Activated effector memory CD4-positive, alpha-beta T cell treated with Interleukin-2 at 50 U/mL for 16 hours (primary cell): Measurements from ENCODE around the gene S100A6.
"Not testable (repeated sequence)": the region's sequence is repeated elsewhere in the genome, so short reads cannot be mapped to it uniquely, and the experiment has no call there.

ENCODE experiments used
- DNase-seq: peaks from one replicate; pipeline ENCODE4 v3.0.0-alpha.2; 2020

Gene S100A6

DNA sequence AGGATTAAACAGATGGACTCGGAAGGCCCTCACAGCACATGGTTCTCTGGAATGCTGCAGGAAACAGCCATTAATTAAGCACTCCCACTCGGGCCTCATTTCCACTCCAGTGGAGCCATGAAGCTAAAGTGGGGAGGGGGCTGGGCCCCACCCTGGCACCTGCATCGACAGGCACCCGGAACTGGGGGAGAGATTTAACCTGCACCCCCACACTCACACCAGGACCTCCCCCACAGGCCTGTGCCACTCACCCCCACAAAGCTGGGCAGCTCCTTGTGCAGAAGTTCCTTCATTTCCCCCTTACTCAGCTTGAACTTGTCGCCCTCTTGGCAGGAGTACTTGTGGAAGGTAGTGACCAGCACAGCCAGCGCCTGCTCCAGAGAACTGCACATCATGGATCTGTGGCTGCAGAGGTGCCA is 27.7 kb upstream of the S100A6 start:
- DNase-seq: no peak

GRCh38 chr1:153562021-153562420 is 26.2 kb upstream of the S100A6 start:
- DNase-seq: not testable (repeated sequence)

DNA sequence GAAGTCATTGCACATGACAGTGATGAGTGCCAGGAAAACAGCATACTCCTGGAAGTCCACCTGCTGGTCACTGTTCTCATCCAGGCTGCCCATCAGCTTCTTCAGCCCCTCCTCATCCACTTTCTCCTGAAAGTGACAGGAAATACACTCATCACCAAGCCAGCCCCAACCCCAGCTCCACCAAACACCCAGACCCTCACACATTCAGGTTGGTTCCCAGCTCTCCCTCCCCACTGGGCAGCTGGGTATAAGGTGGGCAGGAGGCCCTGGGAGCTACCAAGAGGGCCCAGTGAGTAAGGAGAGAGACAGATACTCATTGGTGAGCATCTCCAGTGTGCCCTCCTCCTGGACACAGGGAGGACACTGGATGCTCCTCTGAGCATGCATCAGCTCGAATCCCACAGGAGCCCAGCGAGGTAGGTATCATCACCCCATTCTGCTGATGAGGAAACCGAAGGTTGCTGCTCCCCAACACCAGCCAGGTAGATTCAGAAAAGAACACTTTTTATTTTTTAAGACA is 25.7 kb upstream of the S100A6 start:
- no peak for DNase-seq

DNA sequence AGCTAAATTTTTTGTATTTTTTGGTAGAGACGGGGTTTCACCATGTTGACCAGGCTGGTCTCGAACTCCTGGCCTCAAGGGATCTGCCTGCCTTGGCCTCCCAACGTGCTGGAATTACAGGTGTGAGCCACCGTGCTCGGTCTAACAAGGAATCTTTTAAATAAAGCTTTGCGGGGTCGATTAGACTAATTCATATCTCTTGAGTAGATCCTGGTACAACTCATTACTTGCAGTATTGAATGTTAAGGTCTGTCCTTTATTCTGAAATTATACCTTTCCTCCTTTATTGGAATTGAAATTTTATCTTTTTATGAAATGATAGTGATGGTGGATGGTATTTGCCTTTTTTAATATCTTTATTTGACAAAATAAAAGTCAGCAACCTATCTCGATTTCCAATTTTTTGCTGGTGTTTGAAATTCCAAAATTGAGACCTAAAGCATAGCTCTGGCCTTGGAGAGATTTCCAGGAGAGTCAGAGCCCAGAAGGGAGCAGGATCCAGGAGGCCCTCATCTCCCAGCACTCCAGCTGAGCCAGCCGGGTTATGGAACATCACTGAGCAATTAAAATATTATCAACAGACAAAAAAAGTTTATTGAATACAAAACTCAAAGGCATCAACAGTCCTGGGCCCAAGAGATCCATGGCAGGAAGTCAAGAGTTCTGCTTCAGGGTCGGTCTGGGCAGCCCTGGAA is 25.1 kb upstream of the S100A6 start:
- no peak for DNase-seq

DNA sequence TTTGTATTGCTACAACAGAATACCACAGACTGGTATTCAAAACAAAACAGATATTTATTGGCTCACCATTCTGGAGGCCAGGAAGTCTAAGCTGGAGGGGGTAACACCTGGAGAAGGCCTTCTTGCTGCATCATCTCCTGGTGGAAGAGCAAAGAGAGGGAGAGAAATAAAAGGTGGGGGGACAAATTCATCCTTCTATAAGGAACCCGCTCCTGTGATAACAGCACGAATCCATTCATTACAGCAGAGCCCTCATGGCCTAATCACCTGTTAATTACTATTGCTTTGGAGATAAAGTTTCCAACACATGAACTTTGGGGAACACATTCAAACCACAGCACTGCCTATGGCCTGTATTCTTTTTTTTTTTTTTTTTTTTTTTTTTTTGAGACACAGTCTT is 24.4 kb upstream of the S100A6 start:
- DNase-seq: no peak

- DNase-seq: no peak
These were observed 22.1 kb upstream of the S100A6 start for GRCh38 chr1:153557877-153558276.

DNA sequence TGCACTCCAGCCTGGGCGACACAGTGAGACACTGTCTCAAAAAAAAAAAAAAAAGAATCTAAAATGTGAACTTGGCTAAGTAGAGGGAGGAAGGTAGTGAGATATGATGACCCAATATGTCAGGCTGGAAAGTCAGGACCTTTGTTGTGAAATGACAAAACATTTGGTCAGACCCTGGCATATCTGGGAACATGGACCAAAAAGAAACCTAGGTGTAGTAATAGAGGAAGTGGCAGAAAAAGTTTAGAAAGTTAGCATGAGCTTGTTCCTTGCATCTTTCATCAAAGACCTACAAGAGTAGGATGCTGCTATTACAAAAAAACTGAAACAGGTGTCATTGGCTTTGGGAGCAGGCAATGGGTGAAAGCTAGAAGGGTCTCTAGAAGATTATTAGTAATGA is 20.6 kb upstream of the S100A6 start:
- DNase-seq: no peak

DNA sequence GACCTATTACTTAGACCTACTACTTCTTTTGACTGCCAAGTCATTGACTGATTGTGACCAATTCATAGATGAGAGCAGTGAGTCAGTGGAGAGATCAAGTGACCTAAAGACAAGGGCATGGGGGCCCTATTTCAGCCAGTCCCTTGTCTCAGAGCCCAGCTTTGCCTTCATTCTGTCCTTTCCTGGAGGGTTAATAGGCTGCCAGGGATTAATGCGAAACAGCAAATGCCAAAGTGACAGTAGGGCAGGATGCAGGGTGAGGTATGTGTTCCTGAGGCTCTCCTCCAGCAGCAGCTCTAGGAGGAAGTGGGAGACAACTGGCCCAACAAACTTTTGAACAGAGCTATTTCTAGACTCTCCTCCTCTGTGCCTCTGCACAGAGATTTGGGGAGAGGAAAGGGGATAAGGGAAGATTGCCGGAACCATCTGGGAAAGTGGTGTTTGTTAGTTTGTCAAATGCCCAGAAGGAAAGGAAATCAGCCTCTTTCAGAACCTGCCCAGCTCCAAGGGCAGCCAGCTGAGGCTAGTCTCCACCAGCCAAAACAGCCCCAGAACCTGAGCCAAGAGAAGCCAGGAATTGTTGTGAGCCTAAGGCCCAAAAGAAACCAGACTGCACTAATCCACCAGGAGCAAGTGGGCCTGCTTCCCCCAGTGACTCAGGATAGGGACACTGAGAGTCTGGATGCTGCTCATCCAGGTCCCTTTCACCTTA is 18.2 kb upstream of the S100A6 start:
- no peak for DNase-seq

GRCh38 chr1:153553096-153553495 is 17.3 kb upstream of the S100A6 start:
- no peak for DNase-seq

GRCh38 chr1:153552335-153552734 is 16.5 kb upstream of the S100A6 start:
- no peak for DNase-seq

- DNase-seq: no peak
These were observed 15.2 kb upstream of the S100A6 start for GRCh38 chr1:153550827-153551500.

GRCh38 chr1:153550398-153550758 is 14.6 kb upstream of the S100A6 start:
- DNase-seq: no peak

GRCh38 chr1:153549741-153550397 is 14.1 kb upstream of the S100A6 start:
- no peak for DNase-seq

DNA sequence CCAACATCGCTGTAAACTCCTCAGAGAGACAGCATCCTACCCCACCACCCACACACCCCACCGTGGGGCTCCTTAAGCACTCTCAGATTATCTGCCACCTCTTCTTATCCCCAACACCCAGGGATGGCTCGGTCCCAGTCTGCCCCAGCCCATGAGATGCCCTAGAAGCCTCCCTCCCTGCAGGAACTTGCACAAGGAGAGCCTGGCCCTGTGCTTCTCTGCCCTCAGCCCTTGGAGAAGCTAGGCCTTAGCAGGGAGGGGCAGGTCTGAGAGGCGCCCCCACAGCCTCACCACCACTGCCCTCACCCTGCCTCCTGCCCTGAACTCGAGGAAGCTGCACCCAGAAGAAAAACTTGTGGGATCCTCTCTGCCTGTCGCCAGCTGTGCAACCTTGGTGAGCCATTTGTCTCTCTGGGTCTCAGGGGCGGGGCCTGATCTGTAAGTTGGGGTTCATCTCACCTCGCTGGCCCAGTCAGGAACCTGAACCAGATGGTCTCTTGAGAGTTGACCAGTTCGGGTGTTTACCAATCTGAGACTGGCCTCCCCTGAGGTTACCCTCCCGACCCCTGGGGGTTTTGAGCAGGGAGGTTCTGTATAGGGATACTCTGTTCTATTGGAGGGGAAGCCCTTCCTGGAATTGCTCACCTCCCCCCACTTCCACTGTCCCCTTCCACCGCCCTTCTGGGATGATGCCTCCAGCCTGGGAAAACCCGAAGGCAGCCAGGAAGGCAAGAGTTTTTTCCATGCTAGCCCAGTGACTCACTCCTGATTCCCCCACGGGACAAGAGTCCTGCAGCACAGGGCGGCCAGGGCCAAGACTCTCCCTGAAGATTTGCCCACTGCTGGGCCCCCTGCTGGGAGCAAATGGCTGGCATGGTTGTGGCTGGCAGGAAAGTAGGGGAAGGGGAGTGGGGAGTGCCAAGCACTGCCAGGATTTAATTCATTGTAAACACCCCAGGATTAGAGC is 13.2 kb upstream of the S100A6 start, which contains the start of gene S100A3:
Gene S100A3, minus strand, starts transcription at position 537 of the 967 bp plus-strand sequence. CDS start 773 bp downstream, outside the sequence.
- DNase-seq: no peak

- DNase-seq: no peak
These were observed 12.1 kb upstream of the S100A6 start for GRCh38 chr1:153547560-153548551.

DNA sequence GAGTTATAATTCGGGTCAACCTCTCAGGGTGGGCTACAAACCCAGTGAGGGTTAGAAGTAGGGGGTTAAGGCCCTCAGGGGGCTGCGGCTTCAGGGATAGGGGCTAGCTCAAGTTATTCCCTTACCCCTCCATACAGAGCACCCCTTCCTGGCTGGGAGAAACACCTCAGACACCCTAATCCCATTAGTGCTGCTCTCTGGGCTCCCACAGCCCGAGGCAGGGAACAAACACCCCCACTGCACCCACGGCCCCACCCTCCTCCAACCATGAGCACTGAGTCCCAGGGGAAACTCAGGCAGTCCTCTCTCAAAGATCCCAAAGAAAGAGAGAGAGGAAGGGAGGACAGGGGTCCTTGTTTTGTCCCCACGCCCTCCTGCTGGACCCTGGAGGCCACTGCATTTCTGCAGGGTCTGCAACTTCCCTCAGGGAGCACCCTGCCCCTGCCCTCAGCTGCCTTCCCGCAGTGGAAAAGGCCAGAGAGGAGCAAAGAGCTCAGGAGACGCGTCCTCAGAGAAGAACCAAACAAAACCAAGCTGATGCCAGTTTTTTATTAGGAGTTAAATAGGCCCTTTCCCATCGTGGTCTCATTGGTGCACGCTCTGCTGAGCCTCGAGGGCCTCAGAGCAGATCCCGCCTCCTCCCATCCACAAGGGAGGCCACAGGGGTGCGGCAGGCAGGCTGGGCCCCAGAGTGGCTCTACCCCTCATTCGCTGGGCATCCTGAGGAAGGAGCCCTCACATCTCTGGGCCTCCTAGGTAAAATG is 11.2 kb upstream of the S100A6 start:
- DNase-seq: no peak

- DNase-seq: no peak
These were observed 10.6 kb upstream of the S100A6 start for GRCh38 chr1:153546371-153546770.

DNA sequence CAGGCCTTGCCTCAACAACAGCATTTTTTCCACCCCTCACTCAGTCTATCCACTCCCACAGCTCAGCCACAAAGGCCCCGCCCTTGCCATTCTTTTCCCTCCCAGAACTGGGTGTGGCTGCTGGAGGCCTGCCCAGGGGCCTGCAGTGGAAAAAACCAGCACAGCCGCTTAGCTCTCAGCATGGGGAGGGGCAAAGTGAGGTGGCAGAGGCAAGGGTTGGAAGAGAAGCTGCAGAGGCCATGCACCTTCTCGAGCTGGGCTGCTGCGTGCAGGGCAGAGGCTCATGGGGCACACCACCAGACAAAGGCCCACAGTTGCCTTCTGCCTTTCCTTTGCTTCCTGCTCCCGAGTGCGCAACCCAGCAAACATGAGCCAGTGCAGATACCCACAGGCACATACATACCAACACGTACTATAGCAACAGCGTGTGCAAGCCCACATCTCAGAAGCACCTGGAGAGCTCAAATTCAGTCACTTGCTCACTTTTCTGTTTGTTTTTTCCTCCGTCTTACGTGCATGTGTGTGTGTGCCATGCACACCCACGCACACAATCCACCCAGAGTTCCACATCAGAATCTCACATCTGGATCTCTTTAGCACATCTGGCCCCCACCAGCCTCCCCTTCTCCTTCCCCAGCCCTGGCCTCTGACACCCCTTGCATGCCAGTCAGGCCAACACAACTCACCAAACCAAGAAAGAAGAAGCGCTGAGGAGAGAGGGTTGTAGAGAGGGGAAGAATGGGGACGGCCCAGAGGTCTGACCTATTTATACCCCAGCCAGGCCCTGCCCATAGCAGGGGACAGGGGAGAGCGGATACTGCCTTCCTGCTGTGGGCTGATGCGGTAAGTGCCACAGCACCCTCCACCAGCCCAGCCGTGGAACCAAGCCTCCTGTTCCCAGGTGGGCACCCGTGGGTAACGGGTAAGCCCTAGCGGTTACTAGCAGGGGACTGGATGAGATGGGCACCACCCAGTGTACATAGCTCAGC is 9.6 kb upstream of the S100A6 start, which contains the start of gene S100A4:
Gene S100A4, minus strand, starts transcription at position 740 of the 989 bp plus-strand sequence. CDS start 1,012 bp downstream, outside the sequence.
- peak; percentile 93 for DNase-seq
